Progenitor cell of endocrine pancreas (in vitro differentiated cells): ENCODE data around the gene RANBP6. TPM values are rescaled to one million over a fixed set of nuclear protein-coding genes. Genes with fewer than 3 reads are reported as not detected.
"Not testable (repeated sequence)": the region's sequence is repeated elsewhere in the genome, so short reads cannot be mapped to it uniquely, and the experiment has no call there.

Source experiments
- DNase-seq: peaks from one replicate; pipeline ENCODE4 v3.0.0; 2021; ENCODE audit warnings: low spot score; ENCODE audit not compliant: unreplicated experiment
- H3K27ac Mint-ChIP-seq: 2 replicates; pipeline ENCODE4 v1.8.0; 2021; ENCODE audit warnings: mild to moderate bottlenecking, moderate library complexity, mixed read lengths
- H3K27me3 Mint-ChIP-seq: 2 replicates; pipeline ENCODE4 v1.8.0; 2021; ENCODE audit warnings: mixed read lengths
- H3K36me3 Mint-ChIP-seq: 2 replicates; pipeline ENCODE4 v1.8.0; 2022; ENCODE audit warnings: mixed read lengths; ENCODE audit not compliant: insufficient read depth
- H3K4me1 Mint-ChIP-seq: 2 replicates; pipeline ENCODE4 v1.8.0; 2021; ENCODE audit warnings: low read depth, mixed read lengths
- H3K4me3 Mint-ChIP-seq: 2 replicates; pipeline ENCODE4 v1.8.0; 2021; ENCODE audit warnings: low read depth, mild to moderate bottlenecking, moderate library complexity, mixed read lengths
- H3K9me3 Mint-ChIP-seq: 2 replicates; pipeline ENCODE4 v1.8.0; 2021; ENCODE audit warnings: low read depth, mixed read lengths
- CTCF ChIP-seq: fragments of 200-600 bp; sonication (generic); IDR thresholded peaks from one replicate; pipeline ENCODE4 v1.5.0; 2021; ENCODE audit warnings: antibody characterized with exemption, mild to moderate bottlenecking; ENCODE audit not compliant: unreplicated experiment
- total RNA-seq: library from RNA; stranded (reverse); gene quantifications from 2 replicates; pipeline ENCODE4 v1.2.1, GENCODE V29; 2021

The RANBP6 gene
- total RNA-seq, 1 donor from 2014 or later = 20.8 TPM

- H3K27me3 Mint-ChIP-seq = peaks cover 7% of the 10 kb centered on the region
- no peak overlapping the region for H3K27ac Mint-ChIP-seq
- no peak for DNase-seq
These were observed 8.7 kb upstream of the RANBP6 start for GRCh38 chr9:6024035-6024554.

GRCh38 chr9:6016975-6017374 is 1.6 kb upstream of the RANBP6 start:
- H3K9me3 Mint-ChIP-seq, DNase-seq, H3K27ac Mint-ChIP-seq, H3K27me3 Mint-ChIP-seq: not testable (repeated sequence)
- Mint-ChIP-seq H3K4me3 (peak overlapping the region; percentile 12), H3K36me3 (peaks cover 17% of the 10 kb centered on the region), H3K4me1 (peaks cover 24% of the 10 kb centered on the region)

More at GRCh38 chr9:6024035-6024554, 8.7 kb upstream of the RANBP6 start:
- no peaks in the 10 kb centered on the region for H3K36me3 Mint-ChIP-seq
- no peak overlapping the region for H3K4me3 Mint-ChIP-seq
- TF ChIP-seq CTCF = peak; percentile 62
- H3K4me1 Mint-ChIP-seq = peaks cover 1% of the 10 kb centered on the region
- H3K9me3 Mint-ChIP-seq = no peaks in the 10 kb centered on the region

GRCh38 chr9:6014670-6015270 is 654 bp downstream of the RANBP6 start:
- peak overlapping the region; percentile 95 for H3K4me3 Mint-ChIP-seq
- no peaks in the 10 kb centered on the region for H3K27me3 Mint-ChIP-seq
- DNase-seq = no peak
- peak overlapping the region; percentile 99 for H3K27ac Mint-ChIP-seq
- H3K9me3 Mint-ChIP-seq = no peaks in the 10 kb centered on the region
- TF ChIP-seq CTCF = no peak
- H3K36me3 Mint-ChIP-seq = peaks cover 23% of the 10 kb centered on the region
- H3K4me1 Mint-ChIP-seq = peaks cover 29% of the 10 kb centered on the region

- peaks cover 36% of the 10 kb centered on the region for H3K4me1 Mint-ChIP-seq
- H3K27me3 Mint-ChIP-seq = no peaks in the 10 kb centered on the region
These were observed 7.0 kb downstream of the RANBP6 start for GRCh38 chr9:6008169-6008979.

DNA sequence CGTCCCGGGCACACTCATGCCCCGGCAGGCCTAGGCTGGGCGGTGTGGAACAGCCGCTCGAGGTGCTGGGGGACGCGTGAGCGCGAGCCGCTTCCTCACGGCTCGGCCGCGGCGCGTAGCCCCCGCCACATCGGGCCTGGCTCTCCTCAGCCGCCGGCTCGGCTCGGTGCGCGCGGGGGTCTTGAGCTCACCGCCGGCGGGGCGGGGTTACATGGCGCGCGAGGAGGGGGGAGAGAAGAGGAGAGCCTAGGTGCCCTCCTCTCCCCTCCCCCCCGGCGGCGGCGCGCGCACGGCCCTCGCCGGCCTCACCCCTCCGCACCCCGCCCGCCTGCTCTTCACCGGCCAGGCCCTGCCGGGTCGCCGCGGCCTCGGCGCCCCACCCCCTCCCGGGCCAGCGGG is 7.7 kb downstream of the RANBP6 start:
- Mint-ChIP-seq H3K9me3 (no peaks in the 10 kb centered on the region), H3K4me1 (peaks cover 30% of the 10 kb centered on the region), H3K27me3 (no peaks in the 10 kb centered on the region), H3K4me3 (peak overlapping the region; percentile 96), H3K36me3 (peaks cover 10% of the 10 kb centered on the region), H3K27ac (peak overlapping the region; percentile 96)
- peak; percentile 81 for DNase-seq
- no peak for TF ChIP-seq CTCF

More at GRCh38 chr9:6008169-6008979, 7.0 kb downstream of the RANBP6 start:
- H3K4me3 Mint-ChIP-seq = peak overlapping the region; percentile 74
- peak; percentile 86 for DNase-seq
- no peak for TF ChIP-seq CTCF
- H3K36me3 Mint-ChIP-seq = peaks cover 16% of the 10 kb centered on the region
- peak overlapping the region; percentile 96 for H3K27ac Mint-ChIP-seq
- no peaks in the 10 kb centered on the region for H3K9me3 Mint-ChIP-seq
